Measurements from ENCODE around the gene PINLYP.

DNA sequence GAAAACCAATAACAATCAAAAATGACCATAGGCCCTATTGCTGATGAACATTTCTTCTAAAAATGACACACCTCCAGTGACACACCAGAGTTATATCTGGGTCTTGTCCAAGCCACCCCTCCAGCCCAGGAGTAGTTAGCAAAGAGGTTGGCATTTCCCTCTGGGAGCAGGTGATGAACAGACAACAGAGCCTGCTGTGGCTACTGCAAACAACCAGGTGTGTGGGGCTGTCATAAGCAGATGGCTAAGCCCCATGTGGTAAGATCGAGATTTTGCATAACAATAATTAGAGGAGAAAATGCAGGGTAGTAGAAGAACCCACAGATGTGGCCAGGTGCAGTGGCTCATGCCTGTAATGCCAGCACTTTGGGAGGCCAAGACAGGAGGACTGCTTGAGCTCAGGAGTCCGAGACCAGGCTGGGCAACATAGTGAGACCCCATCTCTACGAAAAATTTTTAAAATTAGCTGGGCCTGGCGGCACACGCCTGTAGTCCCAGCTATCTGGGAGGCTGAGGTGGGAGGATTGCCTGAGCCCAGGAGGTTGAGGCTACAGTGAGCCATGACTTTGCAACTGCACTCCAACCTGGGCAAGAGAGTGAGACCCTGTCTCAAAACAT, 5.3 kb upstream of the PINLYP start:
- TF ChIP-seq POLR2A (IDR thresholded peaks at IDR 0.05), result no peak
- TF ChIP-seq, protein P1, sequence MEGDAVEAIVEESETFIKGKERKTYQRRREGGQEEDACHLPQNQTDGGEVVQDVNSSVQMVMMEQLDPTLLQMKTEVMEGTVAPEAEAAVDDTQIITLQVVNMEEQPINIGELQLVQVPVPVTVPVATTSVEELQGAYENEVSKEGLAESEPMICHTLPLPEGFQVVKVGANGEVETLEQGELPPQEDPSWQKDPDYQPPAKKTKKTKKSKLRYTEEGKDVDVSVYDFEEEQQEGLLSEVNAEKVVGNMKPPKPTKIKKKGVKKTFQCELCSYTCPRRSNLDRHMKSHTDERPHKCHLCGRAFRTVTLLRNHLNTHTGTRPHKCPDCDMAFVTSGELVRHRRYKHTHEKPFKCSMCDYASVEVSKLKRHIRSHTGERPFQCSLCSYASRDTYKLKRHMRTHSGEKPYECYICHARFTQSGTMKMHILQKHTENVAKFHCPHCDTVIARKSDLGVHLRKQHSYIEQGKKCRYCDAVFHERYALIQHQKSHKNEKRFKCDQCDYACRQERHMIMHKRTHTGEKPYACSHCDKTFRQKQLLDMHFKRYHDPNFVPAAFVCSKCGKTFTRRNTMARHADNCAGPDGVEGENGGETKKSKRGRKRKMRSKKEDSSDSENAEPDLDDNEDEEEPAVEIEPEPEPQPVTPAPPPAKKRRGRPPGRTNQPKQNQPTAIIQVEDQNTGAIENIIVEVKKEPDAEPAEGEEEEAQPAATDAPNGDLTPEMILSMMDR (IDR thresholded peaks at IDR 0.05), result no peak
